Natural killer cell (primary cell): Measurements from ENCODE around the gene PEX11A. TPM values are rescaled to one million over a fixed set of nuclear protein-coding genes. Genes with fewer than 3 reads are reported as not detected.

Experiments used
- ATAC-seq, 3 donors: fragments of 150-1000 bp in 2 of 3; fragments of 200-7000 bp in 1 of 3; cut with Tn5 transposase; 1 replicate in 1 of 3; 2 replicates in 2 of 3; pipeline ENCODE4 v1.10.0; 2021; ENCODE audit warnings: mild to moderate bottlenecking in 2 of 3, moderate library complexity in 2 of 3
- DNase-seq, 2 donors: peaks; one replicate each; pipeline versions ENCODE4 v3.0.0 to v3.0.0-alpha.2; 2013 to 2021; ENCODE audit warnings: mixed read lengths in 1 of 2
- H3K27ac ChIP-seq: one replicate; pipeline ENCODE4 v1.5.1; 2013; ENCODE audit warnings: mild to moderate bottlenecking, low read length
- H3K27me3 ChIP-seq: one replicate; pipeline ENCODE4 v1.6.1; 2013; ENCODE audit warnings: low read length; ENCODE audit not compliant: control insufficient read depth, insufficient read depth
- H3K36me3 ChIP-seq: one replicate; pipeline ENCODE4 v1.6.1; 2013; ENCODE audit warnings: low read length; ENCODE audit not compliant: control insufficient read depth, insufficient read depth
- H3K4me1 ChIP-seq: one replicate; pipeline ENCODE4 v1.6.1; 2013; ENCODE audit warnings: low read length; ENCODE audit not compliant: control insufficient read depth, insufficient read depth
- H3K4me3 ChIP-seq: one replicate; pipeline ENCODE4 v1.5.1; 2013; ENCODE audit warnings: low read length
- H3K9me3 ChIP-seq: one replicate; pipeline ENCODE4 v1.6.1; 2013; ENCODE audit warnings: low read length; ENCODE audit not compliant: control insufficient read depth, insufficient read depth
- H3K27ac Mint-ChIP-seq, 2 donors: one replicate each; pipeline ENCODE4 v1.8.0; 2022; ENCODE audit warnings: mild to moderate bottlenecking in 2 of 2, mixed read lengths in 2 of 2, moderate library complexity in 1 of 2
- H3K27me3 Mint-ChIP-seq, 2 donors: one replicate each; pipeline ENCODE4 v1.8.0; 2022; ENCODE audit warnings: low read depth in 2 of 2, mixed read lengths in 2 of 2
- H3K36me3 Mint-ChIP-seq: one replicate; pipeline ENCODE4 v1.8.0; 2022; ENCODE audit warnings: mixed read lengths
- H3K4me1 Mint-ChIP-seq, 2 donors: one replicate each; pipeline ENCODE4 v1.8.0; 2022; ENCODE audit warnings: mixed read lengths in 2 of 2
- H3K4me3 Mint-ChIP-seq: one replicate; pipeline ENCODE4 v1.8.0; 2022; ENCODE audit warnings: mild to moderate bottlenecking, moderate library complexity, mixed read lengths
- H3K9me3 Mint-ChIP-seq, 2 donors: one replicate each; pipeline ENCODE4 v1.8.0; 2022; ENCODE audit warnings: mixed read lengths in 2 of 2
- WGBS: methylation state at CpG from one replicate; pipeline ENCODE4 v1.1.7; 2013; ENCODE audit warnings: missing lambda C conversion rate; ENCODE audit not compliant: insufficient coverage; 5-methylcytosine and 5-hydroxymethylcytosine counted together
- intact Hi-C: fragments of 100-400 bp; cut with micrococcal nuclease; formaldehyde crosslinking; loops from one replicate; pipeline ENCODE4 v1.14.2; 2022
- total RNA-seq, 4 donors: library from RNA; stranded (reverse); fragments of 120-200 nt in 1 of 4; gene quantifications; one replicate each; pipeline versions ENCODE4 v1.2.3 to v1.2.4, GENCODE V29; 2013 to 2022
- TF ChIP-seq, protein P1 (sequence below): fragments of 200-600 bp; IDR thresholded peaks from one replicate; pipeline ENCODE4 v1.8.0; 2022; ENCODE audit warnings: antibody characterized with exemption

The PEX11A gene
- total RNA-seq, 3 donors from 2014 or later (not counting 1 experiment from before 2014, with no cell fraction given) = 2.0 to 3.1 (median 3.1) TPM

DNA sequence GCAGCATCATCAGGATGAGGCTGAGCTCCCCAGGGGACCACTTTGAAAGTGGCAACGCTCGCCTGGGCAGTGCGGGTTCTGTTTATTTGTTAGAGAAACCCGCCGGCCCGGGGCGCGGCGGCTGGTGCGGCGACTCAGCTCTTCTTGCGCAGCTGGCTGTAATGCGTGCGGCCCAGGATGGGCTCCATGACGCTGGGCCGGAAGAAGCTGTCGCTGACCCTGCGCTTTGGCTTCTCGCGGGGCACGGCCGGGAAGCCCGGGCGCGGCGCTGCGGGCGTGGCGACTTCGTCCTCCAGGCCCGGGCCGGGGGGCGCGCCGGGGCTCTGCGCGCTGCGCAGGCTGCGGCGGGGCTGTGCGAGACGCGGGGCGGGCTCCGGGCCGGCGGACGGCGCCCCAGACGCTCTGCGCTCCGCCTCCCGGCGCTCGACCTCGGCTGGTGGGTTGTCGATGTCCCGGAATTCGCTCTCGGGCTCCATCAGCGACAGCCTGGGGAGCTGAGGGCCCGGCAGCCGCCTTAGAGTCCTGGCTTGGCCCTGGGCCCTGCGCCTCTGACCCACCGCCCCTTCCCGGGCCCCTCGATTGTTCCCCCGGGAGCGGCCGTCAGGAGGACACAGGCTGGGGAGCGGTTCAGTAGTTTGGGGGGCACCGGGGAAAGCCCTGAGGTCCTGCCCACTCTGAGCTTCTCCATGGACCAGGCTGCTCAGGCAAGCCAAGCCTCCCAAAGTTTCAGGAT, 24.9 kb downstream of the PEX11A start:
- Mint-ChIP-seq H3K27me3 (peaks cover 2 to 12% of the 10 kb centered on the region in 2 donors), H3K27ac (no peak overlapping the region), H3K9me3 (no peaks in the 10 kb centered on the region), H3K36me3 (no peaks in the 10 kb centered on the region), H3K4me3 (peak overlapping the region; percentile 49), H3K4me1 (peaks cover 0 to 7% of the 10 kb centered on the region in 2 donors)
- WGBS = 3% methylated on average over 72 of the region's 72 CpGs
- intact Hi-C loops = no loop called here
- DNase-seq (no peak), ATAC-seq (peak; percentile 54 to 86 (median 61))
- Histone ChIP-seq H3K9me3 (no peaks in the 10 kb centered on the region), H3K36me3 (no peaks in the 10 kb centered on the region), H3K4me3 (peak overlapping the region; percentile 13), H3K27me3 (peaks cover 2% of the 10 kb centered on the region), H3K27ac (no peak overlapping the region), H3K4me1 (peaks cover 8% of the 10 kb centered on the region)
- TF ChIP-seq, protein P1, sequence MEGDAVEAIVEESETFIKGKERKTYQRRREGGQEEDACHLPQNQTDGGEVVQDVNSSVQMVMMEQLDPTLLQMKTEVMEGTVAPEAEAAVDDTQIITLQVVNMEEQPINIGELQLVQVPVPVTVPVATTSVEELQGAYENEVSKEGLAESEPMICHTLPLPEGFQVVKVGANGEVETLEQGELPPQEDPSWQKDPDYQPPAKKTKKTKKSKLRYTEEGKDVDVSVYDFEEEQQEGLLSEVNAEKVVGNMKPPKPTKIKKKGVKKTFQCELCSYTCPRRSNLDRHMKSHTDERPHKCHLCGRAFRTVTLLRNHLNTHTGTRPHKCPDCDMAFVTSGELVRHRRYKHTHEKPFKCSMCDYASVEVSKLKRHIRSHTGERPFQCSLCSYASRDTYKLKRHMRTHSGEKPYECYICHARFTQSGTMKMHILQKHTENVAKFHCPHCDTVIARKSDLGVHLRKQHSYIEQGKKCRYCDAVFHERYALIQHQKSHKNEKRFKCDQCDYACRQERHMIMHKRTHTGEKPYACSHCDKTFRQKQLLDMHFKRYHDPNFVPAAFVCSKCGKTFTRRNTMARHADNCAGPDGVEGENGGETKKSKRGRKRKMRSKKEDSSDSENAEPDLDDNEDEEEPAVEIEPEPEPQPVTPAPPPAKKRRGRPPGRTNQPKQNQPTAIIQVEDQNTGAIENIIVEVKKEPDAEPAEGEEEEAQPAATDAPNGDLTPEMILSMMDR = no peak

DNA sequence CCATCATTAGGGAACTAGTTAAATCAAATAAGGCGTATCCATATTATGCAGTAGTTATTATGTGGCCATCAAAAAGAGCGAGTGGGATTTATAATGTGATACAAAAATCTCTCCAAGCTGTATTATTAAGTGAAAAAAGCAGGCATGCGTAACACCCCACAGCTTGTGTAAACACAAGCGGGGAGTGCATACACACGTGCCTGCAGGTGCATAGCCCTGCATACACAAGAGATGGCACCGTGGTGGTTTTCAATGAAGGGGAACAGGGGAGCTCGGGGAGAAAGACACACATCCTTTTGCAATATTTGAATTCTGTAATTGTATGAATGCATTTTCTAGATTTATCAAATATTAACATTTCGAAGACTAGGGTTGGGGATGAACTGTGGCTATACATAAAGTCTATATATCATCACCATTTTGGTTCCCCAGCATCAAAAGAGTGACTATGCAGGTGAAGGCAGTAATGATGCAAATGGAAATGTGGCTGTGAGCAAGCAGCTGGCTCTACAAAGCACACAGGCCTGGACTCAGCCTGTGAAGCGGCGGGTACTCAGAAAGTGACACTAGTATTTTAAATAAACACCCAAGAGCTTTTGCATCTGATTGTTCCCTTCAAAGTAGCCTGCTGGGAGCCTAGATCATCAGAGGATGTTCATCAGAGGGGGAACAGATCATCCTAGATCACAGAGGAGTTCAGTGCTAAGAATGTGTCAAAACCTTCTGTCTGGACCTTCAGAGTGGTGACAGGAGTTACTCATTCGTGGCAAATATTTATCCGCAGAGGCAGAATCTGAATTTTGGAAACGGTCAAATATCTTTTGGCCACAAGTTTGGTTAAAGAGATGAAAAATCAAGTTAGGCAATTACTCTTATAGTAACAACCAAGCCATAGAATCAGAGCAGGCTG, 25.9 kb downstream of the PEX11A start:
- DNase-seq = no peak

DNA sequence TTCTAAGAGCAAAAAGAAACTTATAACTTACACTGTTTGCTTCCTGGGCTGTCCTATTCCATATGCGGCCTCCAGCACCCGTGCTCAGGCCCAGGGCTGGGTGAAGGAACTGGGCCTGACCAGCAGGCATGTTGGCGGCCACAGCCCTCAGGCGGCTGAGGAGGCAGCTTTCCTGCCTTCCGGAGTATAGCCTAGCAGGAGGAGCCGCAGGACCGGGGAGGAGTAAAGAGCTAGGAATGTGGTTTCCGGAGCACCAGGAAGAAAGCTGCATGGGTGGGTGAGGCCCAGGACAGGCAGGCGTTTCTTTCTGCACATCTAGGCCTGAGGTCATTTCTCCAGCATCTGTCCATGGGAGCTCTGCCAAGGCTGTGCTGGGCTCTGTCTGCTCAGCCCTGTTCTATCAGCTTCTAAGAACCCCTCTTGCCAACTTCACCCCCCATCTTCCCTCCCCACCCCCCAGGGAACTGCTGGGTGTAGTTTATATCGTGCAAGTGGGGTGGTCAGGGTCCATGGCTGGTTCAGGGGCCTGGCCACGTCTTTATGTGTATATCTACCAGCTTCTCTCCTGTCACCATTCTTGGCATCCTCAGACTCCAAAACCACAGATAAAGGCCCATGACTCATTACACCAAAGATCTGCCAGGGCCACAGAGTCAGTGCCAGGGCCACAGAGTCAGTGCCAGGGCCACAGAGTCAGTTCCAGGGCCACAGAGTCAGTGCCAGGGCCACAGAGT, 27.5 kb downstream of the PEX11A start:
- peaks cover 0 to 7% of the 10 kb centered on the region in 2 donors for H3K4me1 Mint-ChIP-seq
- H3K27me3 Mint-ChIP-seq = peaks cover 12 to 20% of the 10 kb centered on the region in 2 donors

More for the DNA sequence above, 25.9 kb downstream of the PEX11A start:
- Histone ChIP-seq H3K4me1 (peaks cover 8% of the 10 kb centered on the region), H3K4me3 (no peak overlapping the region), H3K27ac (no peak overlapping the region), H3K9me3 (no peaks in the 10 kb centered on the region), H3K36me3 (no peaks in the 10 kb centered on the region), H3K27me3 (peaks cover 4% of the 10 kb centered on the region)
- WGBS = 92% methylated on average over 11 of the region's 13 CpGs
- TF ChIP-seq, protein P1 = no peak
- Mint-ChIP-seq H3K27ac (no peak overlapping the region), H3K36me3 (no peaks in the 10 kb centered on the region), H3K27me3 (peaks cover 10 to 16% of the 10 kb centered on the region in 2 donors), H3K4me1 (peaks cover 0 to 7% of the 10 kb centered on the region in 2 donors), H3K9me3 (no peaks in the 10 kb centered on the region), H3K4me3 (peak overlapping the region; percentile 73)
- no peak for ATAC-seq
- intact Hi-C loops = no loop called here

More for the DNA sequence above, 27.5 kb downstream of the PEX11A start:
- Histone ChIP-seq H3K9me3 (no peaks in the 10 kb centered on the region), H3K36me3 (no peaks in the 10 kb centered on the region), H3K27me3 (peaks cover 4% of the 10 kb centered on the region), H3K27ac (no peak overlapping the region), H3K4me3 (no peak overlapping the region), H3K4me1 (peaks cover 8% of the 10 kb centered on the region)
- no peaks in the 10 kb centered on the region for H3K36me3 Mint-ChIP-seq
- H3K4me3 Mint-ChIP-seq = no peak overlapping the region
- no peak overlapping the region for H3K27ac Mint-ChIP-seq
- intact Hi-C loops = no loop called here
- H3K9me3 Mint-ChIP-seq = no peaks in the 10 kb centered on the region
- ATAC-seq (no peak), DNase-seq (no peak)
- TF ChIP-seq, protein P1 = no peak
- WGBS = 59% methylated on average over 11 of the region's 11 CpGs
